NOMO-1 treated with DMSO at 0.1 percent for 48 hours (cell line): ENCODE measurements around the gene CCDC88C.
A peak's percentile ranks its signal among the peaks of the same experiment; 100 is the strongest.
"Not testable (repeated sequence)": the region's sequence is repeated elsewhere in the genome, so short reads cannot be mapped to it uniquely, and the experiment has no call there.

Experiments
- DNase-seq: peaks from one replicate; lab custom pipeline; 2025; ENCODE audit not compliant: unreplicated experiment; lab: John Stamatoyannopoulos, UW

The CCDC88C gene

DNA sequence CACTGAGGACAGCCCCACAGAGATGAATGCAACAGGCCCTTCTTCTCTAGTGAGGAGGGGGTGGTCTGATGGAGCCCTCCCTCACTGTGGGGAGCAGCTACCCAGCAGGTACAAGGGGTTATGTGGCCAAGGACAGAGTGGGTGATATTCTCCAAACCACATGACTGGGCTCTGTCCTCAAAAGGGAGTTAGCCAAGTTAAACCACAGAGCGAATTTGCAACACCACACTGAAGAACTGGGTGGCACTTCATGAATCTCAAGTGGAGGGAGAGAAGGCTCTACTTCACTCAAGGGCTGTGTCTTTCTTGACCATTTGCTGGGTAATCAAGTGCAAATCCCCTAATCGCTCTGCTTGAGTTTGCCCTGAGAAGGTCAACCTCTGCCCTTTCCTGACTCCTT lies 185.6 kb downstream of the CCDC88C start:
- no peak for DNase-seq

- no peak for DNase-seq
Measured at GRCh38 chr14:91231446-91231845, 186.2 kb downstream of the CCDC88C start.

DNA sequence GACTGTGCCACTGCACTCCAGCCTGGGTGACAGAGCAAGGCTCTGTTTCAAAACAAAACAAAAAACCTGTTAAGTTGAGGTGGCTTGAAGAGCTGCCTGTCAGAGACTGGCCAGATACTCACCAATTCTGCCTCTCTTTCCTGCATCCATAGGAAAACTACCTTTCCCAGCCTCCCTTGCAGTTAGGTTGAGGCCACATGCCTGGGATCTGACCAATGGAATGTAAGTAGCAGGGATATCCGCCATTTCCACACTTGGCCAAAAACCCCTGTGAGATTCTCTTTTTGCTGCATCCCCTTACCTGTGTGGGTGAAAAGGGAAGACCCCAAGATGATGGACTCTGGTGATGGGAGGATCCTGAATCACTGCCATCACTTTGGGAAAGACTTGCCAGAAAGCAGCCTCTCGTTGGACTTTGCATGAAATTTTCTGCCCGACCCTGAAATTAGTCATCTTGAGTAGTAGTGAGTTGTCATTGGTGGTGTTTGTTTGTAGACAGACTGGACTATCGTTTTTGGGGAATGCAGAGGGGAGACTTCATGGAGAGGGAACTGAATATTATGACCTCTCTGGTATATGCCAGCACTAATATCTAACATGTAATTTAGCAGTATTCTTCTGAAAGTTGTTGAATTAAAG lies 187.1 kb downstream of the CCDC88C start:
- no peak for DNase-seq

GRCh38 chr14:91229743-91230200 lies 187.8 kb downstream of the CCDC88C start:
- DNase-seq, result peak; percentile 95

DNA sequence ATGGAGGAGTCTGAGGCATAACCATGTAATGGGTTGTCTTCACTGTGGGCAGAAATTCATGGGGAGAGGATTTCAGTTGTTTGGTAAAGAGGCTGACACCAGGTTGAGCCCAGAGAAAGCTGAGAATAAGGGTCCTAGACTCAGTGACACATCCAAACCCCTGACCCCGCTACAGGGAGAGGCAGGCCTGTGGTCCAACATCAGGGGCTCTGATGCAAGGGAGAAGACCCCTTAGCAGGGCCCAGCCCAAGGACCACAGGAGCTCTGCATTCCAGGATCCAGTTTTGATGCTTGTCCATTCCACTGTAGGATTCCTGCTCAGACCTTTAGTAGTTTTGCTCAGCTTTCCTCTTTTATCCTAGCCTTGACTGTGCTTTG lies 188.6 kb downstream of the CCDC88C start:
- DNase-seq, result no peak

GRCh38 chr14:91228112-91229004 lies 189.3 kb downstream of the CCDC88C start:
- DNase-seq, result peak; percentile 16

DNA sequence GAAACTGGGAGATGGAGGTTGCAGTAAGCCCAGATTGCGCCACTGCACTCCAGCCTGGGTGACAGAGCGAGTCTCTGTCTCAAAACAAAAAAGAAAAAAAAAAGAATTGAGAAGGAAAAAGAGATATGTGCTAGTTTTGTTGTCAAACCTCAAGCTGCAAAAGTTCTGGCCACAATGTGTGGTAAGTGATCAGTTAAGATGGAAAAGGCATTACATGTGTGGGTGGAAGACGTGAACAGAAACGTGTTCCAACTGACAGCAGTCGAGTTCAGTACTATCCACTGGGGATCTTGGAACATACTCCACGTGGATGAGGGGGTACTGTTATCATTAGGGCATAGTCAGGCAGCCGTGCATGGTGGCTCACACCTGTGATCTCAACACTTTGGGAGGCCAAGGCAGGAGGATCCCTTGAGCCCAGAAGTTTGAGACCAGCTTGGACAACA lies 190.4 kb downstream of the CCDC88C start:
- no peak for DNase-seq

DNA sequence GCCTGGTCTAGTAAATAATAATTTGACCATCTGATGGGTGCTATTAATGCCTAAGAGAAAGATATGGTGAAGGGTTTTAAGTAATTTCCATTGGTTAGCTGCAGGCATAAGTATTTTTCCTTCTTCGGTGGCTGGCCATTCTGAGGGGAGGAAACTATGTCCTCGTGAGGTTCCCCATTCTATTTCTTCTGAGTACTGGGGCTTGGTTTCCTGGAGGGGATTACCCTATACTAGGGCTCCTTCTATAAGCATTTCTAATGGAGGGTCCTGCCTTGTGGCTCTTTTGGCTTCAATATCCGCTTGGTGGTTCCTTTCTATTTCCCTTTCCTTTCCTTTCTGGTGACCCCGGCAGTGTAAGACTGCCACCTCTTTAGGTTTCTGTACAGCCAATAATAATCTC lies 191.3 kb downstream of the CCDC88C start:
- not testable (repeated sequence) for DNase-seq

GRCh38 chr14:91225025-91225424 lies 192.6 kb downstream of the CCDC88C start:
- no peak for DNase-seq

DNA sequence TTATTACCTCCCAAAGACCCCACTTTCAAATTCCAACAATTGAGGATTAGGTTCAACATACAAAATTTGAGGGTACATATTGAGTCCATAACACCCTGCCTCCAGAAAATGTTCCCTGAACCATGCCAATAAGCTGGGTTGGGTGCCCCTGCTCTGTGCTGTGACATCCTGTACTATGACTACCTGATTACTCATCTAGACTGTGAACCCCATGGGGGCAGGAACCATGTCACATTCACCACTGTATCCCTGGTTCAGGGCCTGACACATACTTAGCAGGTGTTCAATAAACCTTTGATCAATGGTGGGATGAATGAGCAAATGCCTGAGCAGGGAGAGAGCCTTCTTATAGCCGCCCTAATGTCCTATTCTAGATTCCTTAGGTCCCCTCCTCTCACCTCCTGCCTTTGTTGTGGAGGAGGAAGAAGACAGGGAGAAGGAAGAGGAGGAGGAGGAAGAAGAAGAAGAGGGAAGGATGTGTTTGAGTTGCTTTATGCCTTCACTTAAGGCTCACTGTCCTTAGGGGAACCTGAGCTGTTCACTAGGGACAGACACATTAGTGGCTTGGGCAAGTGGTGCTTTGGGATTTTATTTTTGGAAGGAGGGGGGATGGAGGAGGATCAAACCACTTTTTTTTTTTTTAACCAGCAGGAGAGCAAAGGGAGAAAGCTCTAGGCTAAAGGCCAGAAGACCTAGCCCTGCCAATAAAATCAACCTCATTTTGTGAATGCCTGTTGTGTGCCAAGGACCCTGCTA lies 194.4 kb downstream of the CCDC88C start:
- no peak for DNase-seq
